GM18870 (cell line): Measurements from ENCODE around the gene ACTL6B.
A peak's percentile ranks its signal among the peaks of the same experiment; 100 is the strongest.

ENCODE experiments used
- ATAC-seq: cut with Tn5 transposase; IDR thresholded peaks from one replicate; pipeline ENCODE4 v1.9.1; 2021; ENCODE audit warnings: moderate library complexity; ENCODE audit not compliant: unreplicated experiment

The ACTL6B gene

GRCh38 chr7:100683659-100684533 is 27.6 kb upstream of the ACTL6B start:
- no peak for ATAC-seq

- no peak for ATAC-seq
Measured at GRCh38 chr7:100682991-100683658, 26.9 kb upstream of the ACTL6B start.

DNA sequence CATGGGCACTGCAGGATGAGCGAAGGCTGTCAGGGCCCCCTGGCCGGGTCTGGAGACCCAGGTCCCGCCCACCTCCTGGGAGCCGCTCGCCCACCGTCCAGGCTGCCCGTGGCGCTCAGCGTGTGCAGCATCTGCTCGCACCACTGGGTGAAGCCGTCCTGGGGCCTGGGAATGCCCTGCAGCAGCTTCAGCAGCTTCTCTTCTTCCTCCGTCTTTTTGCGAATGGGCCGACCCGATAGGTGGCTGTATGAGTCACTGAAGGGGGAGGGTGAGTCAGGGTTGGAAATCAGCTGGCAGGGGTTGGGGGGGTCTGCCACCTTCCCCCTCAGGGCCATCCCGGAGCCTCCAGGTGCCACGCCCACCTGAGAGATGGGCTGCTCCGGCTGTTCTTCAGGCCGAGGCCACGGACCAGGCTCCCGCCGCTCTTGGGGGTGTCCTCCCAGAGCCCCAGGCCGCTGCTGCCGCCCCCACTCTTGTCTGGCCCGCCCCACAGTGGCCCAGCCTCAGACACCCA is 26.0 kb upstream of the ACTL6B start:
- no peak for ATAC-seq

- no peak for ATAC-seq
Measured at GRCh38 chr7:100681491-100682227, 25.4 kb upstream of the ACTL6B start.

DNA sequence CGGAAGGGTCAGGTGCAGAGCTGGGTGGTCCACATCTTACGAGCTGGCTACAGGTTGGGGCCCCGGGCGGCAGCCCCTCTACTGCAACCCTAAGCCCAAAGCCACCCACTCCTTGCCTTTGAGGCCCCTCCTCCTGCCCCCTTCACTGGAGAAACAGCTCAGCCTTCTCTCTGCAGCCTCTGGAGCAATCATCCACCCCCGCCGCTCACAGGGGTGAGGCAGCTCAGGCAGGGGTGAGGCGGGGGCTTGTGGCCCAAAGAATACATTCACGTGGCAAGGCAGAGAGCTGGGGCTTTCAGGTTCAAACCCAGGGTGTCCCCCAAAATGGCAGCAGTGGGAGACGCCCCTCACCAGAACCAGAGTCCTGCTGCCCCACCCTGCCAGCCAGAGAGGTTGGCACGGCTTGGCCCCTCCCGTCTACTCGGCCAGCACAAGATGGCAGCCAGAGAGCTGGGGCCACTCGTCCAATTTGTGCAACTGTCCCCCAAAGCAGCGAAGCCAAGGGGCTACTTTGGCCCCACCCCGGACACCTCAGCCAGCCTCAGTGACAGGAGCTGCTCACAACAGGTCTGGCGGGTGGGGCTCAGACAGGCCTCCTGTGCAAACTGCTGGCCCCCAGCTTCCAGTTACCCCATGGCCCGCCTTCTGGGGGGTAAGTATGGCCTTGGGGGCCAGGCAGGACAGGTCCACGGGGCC is 24.5 kb upstream of the ACTL6B start:
- no peak for ATAC-seq

DNA sequence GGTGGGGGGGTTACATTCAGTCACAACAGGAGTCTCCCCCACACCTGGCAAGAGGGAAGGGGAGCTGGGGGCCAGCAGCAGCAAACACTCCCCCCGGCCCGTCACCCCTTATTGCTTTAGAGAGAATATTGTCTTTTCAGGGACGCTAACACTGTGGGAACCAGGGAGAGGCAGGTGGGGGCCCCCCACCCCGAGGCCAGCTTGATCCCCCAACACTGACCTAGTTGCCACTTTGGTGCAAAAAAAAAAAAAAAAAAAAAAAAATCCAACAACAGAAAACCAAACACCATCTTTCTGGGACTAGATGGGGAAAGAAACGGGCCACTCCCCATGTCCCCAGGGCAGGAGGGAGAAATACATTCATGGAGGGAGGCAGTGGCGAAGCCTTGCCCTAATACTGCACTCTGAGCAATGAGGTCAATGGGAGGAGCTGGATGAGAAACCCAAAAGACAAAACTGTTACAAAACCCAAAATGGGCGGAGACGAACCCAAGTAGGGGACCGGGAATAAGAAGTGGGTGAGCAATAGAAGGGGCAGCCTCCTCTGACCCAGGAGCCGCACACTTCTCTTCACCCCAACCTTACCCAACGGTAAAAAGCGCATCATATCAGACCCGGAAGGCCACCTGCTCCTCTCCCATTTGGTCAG is 23.8 kb upstream of the ACTL6B start:
- ATAC-seq = no peak

GRCh38 chr7:100679129-100679926 is 23.1 kb upstream of the ACTL6B start:
- no peak for ATAC-seq

GRCh38 chr7:100678291-100678984 is 22.2 kb upstream of the ACTL6B start:
- ATAC-seq = no peak

DNA sequence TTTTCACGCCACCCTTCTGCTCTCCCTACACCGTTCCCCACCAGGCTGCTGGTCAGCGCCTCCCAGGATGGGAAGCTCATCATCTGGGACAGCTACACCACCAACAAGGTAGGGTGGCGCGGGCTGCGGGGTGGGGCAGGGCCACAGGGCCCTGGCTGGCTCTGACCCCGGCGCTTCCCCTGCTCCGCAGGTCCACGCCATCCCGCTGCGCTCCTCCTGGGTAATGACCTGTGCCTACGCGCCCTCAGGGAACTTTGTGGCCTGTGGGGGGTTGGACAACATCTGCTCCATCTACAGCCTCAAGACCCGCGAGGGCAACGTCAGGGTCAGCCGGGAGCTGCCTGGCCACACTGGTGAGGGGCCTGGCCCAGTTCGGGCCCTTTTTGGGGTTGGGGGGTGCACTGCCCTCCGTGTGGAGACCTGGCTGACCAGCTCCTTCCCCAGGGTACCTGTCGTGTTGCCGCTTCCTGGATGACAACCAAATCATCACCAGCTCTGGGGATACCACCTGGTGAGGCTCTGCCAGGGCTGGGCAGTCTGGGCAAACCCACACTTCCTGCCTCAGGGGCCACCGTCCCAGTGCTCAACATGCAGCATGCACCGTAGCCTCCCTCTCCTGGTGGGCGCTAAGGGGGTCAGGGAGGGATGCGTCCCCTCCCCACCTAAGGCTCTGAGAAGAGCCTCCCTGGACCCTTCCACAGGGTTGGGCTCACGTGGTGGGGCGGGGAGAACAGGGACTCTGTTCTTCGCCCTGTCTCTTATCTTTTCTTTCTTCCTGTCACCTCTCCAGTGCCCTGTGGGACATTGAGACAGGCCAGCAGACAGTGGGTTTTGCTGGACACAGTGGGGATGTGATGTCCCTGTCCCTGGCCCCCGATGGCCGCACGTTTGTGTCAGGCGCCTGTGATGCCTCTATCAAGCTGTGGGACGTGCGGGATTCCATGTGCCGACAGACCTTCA is 21.3 kb upstream of the ACTL6B start:
- ATAC-seq = no peak

- ATAC-seq = no peak
Measured at GRCh38 chr7:100676501-100677306, 20.5 kb upstream of the ACTL6B start.

- ATAC-seq = no peak
Measured at GRCh38 chr7:100675581-100676350, 19.5 kb upstream of the ACTL6B start.

DNA sequence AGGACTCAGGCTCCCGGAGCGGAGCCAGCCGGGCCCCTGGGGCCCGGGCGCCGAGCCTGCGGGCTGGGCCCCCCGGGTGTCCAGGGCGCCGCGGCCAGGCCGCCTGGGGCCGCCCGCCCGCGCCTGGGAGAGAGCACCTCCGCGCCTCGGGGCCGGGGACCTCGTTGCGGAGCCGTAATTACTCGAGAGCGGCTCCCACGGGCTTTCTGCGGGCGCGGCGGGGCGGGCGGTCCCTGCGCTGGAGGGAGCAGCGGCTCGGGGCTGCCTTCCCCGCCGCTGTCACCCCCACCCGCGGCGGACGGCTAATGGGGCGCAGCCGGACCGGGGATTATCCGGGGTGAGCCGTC is 18.8 kb upstream of the ACTL6B start:
- ATAC-seq = no peak

DNA sequence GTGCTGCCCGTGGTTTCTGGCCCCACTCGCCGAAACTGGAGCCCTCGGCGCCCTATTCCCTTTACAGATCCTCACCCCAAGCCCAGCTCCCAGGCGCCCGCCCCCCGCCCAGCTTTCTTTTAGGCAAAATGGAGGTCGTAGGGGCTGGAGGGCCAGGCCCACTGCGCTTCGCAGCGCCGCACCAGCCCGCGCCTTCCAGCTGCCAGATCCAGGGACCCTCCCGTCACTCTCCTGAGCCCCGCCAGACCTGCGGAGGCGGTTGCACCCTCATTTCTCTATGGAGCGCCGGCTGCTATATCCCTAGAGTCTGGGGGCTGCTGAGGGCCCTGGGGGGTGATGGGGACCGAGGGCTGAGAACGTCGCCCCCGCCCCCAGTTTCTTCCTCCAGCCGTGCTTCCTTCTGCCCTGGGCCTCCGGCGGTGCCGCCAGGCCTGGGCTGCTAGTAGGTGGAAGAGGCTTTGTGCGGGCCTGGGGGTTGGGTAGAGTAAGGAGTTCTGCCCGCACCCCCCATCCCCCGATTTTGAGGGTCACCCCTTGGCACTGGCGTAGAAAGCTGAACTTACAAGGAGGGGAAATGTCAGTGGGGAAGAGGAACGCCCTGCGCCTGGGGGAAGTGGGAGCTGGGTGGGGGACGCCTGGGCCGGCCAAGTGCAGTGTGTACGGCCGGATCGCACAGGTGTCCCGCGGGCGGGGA is 18.3 kb upstream of the ACTL6B start:
- ATAC-seq = no peak

- no peak for ATAC-seq
Measured at GRCh38 chr7:100673942-100674410, 17.7 kb upstream of the ACTL6B start.

DNA sequence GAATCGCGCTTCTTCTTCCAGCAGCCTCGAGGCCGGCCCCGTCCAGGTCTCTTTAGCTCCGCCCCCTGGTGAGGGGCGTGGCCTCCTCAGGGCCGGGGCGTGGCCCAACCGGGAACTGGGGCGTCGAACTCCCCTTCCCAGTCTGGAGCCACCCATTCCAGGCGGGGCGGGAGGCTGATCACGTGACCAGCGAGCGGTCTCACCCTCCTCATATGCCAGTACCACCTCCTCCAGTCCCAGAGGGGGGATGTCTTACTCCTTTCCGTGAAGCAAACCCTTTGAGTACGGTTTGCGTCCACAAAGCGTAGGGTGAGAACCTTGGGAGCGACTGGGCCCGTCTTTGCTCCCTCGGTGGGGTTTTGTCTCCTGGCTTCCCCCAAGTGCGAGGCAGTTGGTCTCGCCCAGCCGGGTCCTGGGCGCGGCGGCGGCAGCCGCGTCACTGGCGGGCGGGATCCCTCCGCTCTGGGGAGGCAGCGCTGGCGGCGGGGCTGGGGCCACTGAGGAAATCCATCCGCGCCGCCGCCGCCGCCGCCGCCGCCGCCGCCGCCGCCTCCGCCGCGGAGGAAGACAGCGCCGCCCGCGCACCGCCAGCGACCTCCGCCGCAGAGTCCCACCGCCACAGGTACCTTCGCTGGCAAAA is 17.2 kb upstream of the ACTL6B start, which contains the start of gene GNB2:
Gene GNB2, plus strand, starts transcription at position 439 of the 640 bp plus-strand sequence. CDS start 2,526 bp downstream, outside the sequence.
- ATAC-seq = peak; percentile 67
